DND-41 (cell line): ENCODE data around the gene TRPV6.
A peak's percentile ranks its signal among the peaks of the same experiment; 100 is the strongest.

Source experiments
- ATAC-seq: fragments of 200-7000 bp; cut with Tn5 transposase; 3 replicates; pipeline ENCODE4 v1.9.1; 2021; ENCODE audit warnings: low read depth; ENCODE audit not compliant: insufficient read depth
- DNase-seq: peaks from one replicate; pipeline ENCODE4 v3.0.0-alpha.2; 2020
- H2AFZ ChIP-seq: 2 replicates; pipeline ENCODE4 v1.6.0; 2012; ENCODE audit warnings: low read depth, low read length
- H3K27ac ChIP-seq: 2 replicates; pipeline ENCODE4 v1.5.1; 2012; ENCODE audit warnings: low read length, inconsistent platforms
- H3K27me3 ChIP-seq: fragments of 200-600 bp; sonication (generic); 2 replicates; pipeline ENCODE4 v1.6.0; 2012; ENCODE audit warnings: low read length, mild to moderate bottlenecking, inconsistent platforms; ENCODE audit not compliant: insufficient read depth, poor library complexity
- H3K36me3 ChIP-seq: 2 replicates; pipeline ENCODE4 v1.5.1; 2012; ENCODE audit warnings: low read length, inconsistent platforms; ENCODE audit not compliant: insufficient read depth
- H3K4me1 ChIP-seq: 2 replicates; pipeline ENCODE4 v1.5.1; 2012; ENCODE audit warnings: mild to moderate bottlenecking, low read length; ENCODE audit not compliant: insufficient read depth
- H3K4me2 ChIP-seq: 2 replicates; pipeline ENCODE4 v1.6.0; 2012; ENCODE audit warnings: mild to moderate bottlenecking, moderate library complexity, low read length, inconsistent platforms; ENCODE audit not compliant: insufficient read depth
- H3K4me3 ChIP-seq, 2 experiments: fragments of 200-600 bp in 1 of 2; shearing (Covaris generic) in 1 of 2; 2 replicates each; pipeline ENCODE4 v1.5.1; 2012 to 2016; ENCODE audit warnings: inconsistent platforms in 2 of 2, low read length in 2 of 2, mild to moderate bottlenecking in 2 of 2, low read depth in 1 of 2, moderate library complexity in 1 of 2
- H3K79me2 ChIP-seq: 2 replicates; pipeline ENCODE4 v1.6.0; 2012; ENCODE audit warnings: low read length, inconsistent platforms; ENCODE audit not compliant: insufficient read depth
- H3K9ac ChIP-seq: 2 replicates; pipeline ENCODE4 v1.6.0; 2012; ENCODE audit warnings: low read depth, mild to moderate bottlenecking, inconsistent platforms, low read length, moderate library complexity
- H3K9me3 ChIP-seq: 2 replicates; pipeline ENCODE4 v1.5.1; 2012; ENCODE audit warnings: low read length, moderate library complexity, mild to moderate bottlenecking, inconsistent platforms; ENCODE audit not compliant: insufficient read depth, severe bottlenecking
- H4K20me1 ChIP-seq: 2 replicates; pipeline ENCODE4 v1.6.0; 2012; ENCODE audit warnings: low read length; ENCODE audit not compliant: insufficient read depth
- CTCF ChIP-seq: IDR thresholded peaks from 2 replicates; pipeline ENCODE4 v1.5.1; 2012; ENCODE audit warnings: borderline replicate concordance, low read length, moderate library complexity, mild to moderate bottlenecking; ENCODE audit not compliant: poor library complexity, severe bottlenecking; ENCODE audit errors: extremely low read depth
- EZH2 ChIP-seq: IDR thresholded peaks from 3 replicates; pipeline ENCODE4 v1.6.1; 2012; ENCODE audit warnings: borderline replicate concordance, low read depth, mild to moderate bottlenecking, moderate library complexity, low read length, inconsistent platforms; ENCODE audit not compliant: severe bottlenecking

Gene TRPV6

DNA sequence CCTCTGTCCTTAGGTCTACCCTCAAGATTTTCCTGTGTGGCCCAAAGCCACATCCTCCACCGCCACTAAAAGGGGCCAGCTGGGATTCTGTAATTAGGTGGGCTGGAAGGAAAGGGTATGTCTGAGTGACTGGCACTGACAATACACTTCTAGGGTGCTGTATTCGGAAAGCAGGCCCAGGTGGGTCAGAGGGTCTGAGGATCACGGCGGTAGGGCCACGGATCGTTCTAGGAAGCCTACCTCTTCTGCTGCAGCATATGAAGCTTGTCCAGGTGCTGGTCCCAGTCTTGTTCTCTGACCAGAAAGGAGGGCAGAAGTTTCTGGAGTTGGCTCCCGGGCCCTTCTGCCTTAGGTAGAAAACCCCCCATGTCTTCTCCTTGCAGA lies 47.5 kb upstream of the TRPV6 start:
- no peak overlapping the region for H3K9ac ChIP-seq
- no peaks in the 10 kb centered on the region for H3K4me1 ChIP-seq
- no peak for TF ChIP-seq EZH2
- no peaks in the 10 kb centered on the region for H4K20me1 ChIP-seq
- no peak overlapping the region for H2AFZ ChIP-seq
- DNase-seq (no peak), ATAC-seq (0 out of 3 replicates have a peak, but pooled peaks have one; percentile 42)
- no peak overlapping the region for H3K4me3 ChIP-seq
- no peaks in the 10 kb centered on the region for H3K36me3 ChIP-seq
- no peak overlapping the region for H3K27ac ChIP-seq
- no peaks in the 10 kb centered on the region for H3K9me3 ChIP-seq
- H3K27me3 ChIP-seq: no peaks in the 10 kb centered on the region
- H3K79me2 ChIP-seq: no peaks in the 10 kb centered on the region
- no peak overlapping the region for H3K4me2 ChIP-seq

- DNase-seq (no peak), ATAC-seq (0 out of 3 replicates have a peak, but pooled peaks have one; percentile 9)
- TF ChIP-seq CTCF (no peak), EZH2 (no peak)
- Histone ChIP-seq H4K20me1 (no peaks in the 10 kb centered on the region), H3K4me1 (no peaks in the 10 kb centered on the region), H3K79me2 (no peaks in the 10 kb centered on the region), H2AFZ (no peak overlapping the region), H3K4me2 (no peak overlapping the region), H3K9ac (no peak overlapping the region), H3K27me3 (no peaks in the 10 kb centered on the region), H3K4me3 (no peak overlapping the region), H3K27ac (no peak overlapping the region), H3K9me3 (no peaks in the 10 kb centered on the region), H3K36me3 (no peaks in the 10 kb centered on the region)
These were observed 47.0 kb upstream of the TRPV6 start for GRCh38 chr7:142932386-142933091.

DNA sequence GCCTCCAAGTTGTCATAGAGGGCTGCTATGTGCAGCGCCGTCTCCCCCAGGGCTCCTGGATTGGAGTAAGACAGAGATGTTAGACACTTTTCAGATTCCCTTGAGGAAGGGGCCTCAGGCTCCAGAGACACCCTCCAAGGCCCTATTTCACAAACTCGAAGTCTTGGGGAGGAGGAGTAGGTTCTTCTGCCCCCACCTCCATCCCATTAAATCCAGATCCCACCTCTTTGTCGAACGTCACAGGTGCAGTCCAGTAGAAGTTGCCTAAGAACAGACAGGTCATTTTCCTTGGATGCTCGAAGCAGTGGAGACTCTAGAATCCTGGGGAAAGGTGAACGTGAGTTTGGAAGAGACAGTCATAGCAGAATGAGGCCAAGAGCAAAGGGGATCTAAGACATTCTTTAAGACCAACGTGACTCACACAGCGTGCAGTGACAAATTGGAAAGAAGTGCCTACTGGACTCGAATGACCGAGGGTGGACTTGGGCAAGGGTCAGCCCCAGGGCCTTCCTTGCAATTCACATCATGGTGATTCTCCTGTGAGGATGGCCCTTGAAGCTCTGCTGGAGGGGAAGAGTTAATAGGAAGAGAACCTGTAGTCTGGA lies 44.7 kb upstream of the TRPV6 start:
- H3K4me2 ChIP-seq: no peak overlapping the region
- H3K9ac ChIP-seq: no peak overlapping the region
- no peak for TF ChIP-seq EZH2
- TF ChIP-seq CTCF: no peak

GRCh38 chr7:142927949-142928348 lies 42.4 kb upstream of the TRPV6 start:
- TF ChIP-seq CTCF (no peak), EZH2 (no peak)
- Histone ChIP-seq H3K9ac (no peak overlapping the region), H3K9me3 (no peaks in the 10 kb centered on the region), H3K4me2 (no peak overlapping the region), H3K27me3 (no peaks in the 10 kb centered on the region), H3K27ac (no peak overlapping the region), H3K4me3 (no peak overlapping the region), H2AFZ (no peak overlapping the region), H4K20me1 (no peaks in the 10 kb centered on the region), H3K4me1 (no peaks in the 10 kb centered on the region), H3K36me3 (no peaks in the 10 kb centered on the region), H3K79me2 (no peaks in the 10 kb centered on the region)
- ATAC-seq (no peak), DNase-seq (no peak)

More for the DNA sequence above, 44.7 kb upstream of the TRPV6 start:
- Histone ChIP-seq H4K20me1 (no peaks in the 10 kb centered on the region), H2AFZ (no peak overlapping the region), H3K36me3 (no peaks in the 10 kb centered on the region), H3K9me3 (no peaks in the 10 kb centered on the region), H3K27me3 (no peaks in the 10 kb centered on the region), H3K4me1 (no peaks in the 10 kb centered on the region), H3K79me2 (no peaks in the 10 kb centered on the region), H3K27ac (no peak overlapping the region), H3K4me3 (no peak overlapping the region)
- ATAC-seq (no peak), DNase-seq (no peak)
